PC-9 (cell line): ENCODE results near the gene SND1. TPM values are rescaled to one million over a fixed set of nuclear protein-coding genes. Genes with fewer than 3 reads are reported as not detected.

Experiments
- BruUV-seq: library from RNA; stranded (reverse); fragments of 400-500 nt; replicated peaks from 2 replicates; lab custom pipeline; 2021; lab: Mats Ljungman, UMichigan
- CTCF ChIA-PET: fragments of 300-600 bp; sonication (Branson Sonifier 250); formaldehyde crosslinking; loops from one replicate; lab custom pipeline; 2022; ENCODE audit warnings: antibody characterized with exemption; lab: Charles Lee
- POLR2A ChIA-PET: fragments of 300-600 bp; sonication (Branson Sonifier 250); formaldehyde crosslinking; loops from one replicate; lab custom pipeline; 2022; ENCODE audit warnings: antibody characterized with exemption; ENCODE audit not compliant: unreplicated experiment; lab: Charles Lee
- DNase-seq, 2 experiments: peaks; one replicate each; pipeline versions ENCODE4 v3.0.0 to v3.0.0-alpha.2; 2015 to 2022; ENCODE audit warnings: mixed read lengths in 1 of 2
- H2AFZ ChIP-seq: fragments of 200-600 bp; sonication (generic); 2 replicates; pipeline ENCODE4 v1.8.1; 2017; ENCODE audit warnings: antibody characterized with exemption
- H3F3A ChIP-seq: fragments of 200-600 bp; sonication (generic); 2 replicates; pipeline ENCODE4 v1.8.1; 2017; ENCODE audit warnings: antibody characterized with exemption, mild to moderate bottlenecking, low read depth; ENCODE audit not compliant: insufficient read depth
- H3K27ac ChIP-seq: fragments of 200-600 bp; sonication (generic); 2 replicates; pipeline ENCODE4 v1.6.1; 2016; ENCODE audit warnings: mixed run types
- H3K27me3 ChIP-seq: fragments of 200-600 bp; sonication (generic); 2 replicates; pipeline ENCODE4 v1.6.1; 2016; ENCODE audit warnings: low read depth, mixed run types; ENCODE audit not compliant: insufficient read depth
- H3K36me3 ChIP-seq: fragments of 200-600 bp; sonication (generic); 2 replicates; pipeline ENCODE4 v1.6.1; 2016; ENCODE audit warnings: low read depth, mixed run types
- H3K4me1 ChIP-seq: fragments of 200-600 bp; sonication (generic); replicated peaks from 2 replicates; pipeline ENCODE4 v1.6.1; 2016; ENCODE audit warnings: mixed run types; ENCODE audit not compliant: insufficient read depth
- H3K4me2 ChIP-seq: fragments of 200-600 bp; sonication (generic); 2 replicates; pipeline ENCODE4 v1.6.1; 2017; ENCODE audit warnings: mixed run types
- H3K4me3 ChIP-seq: fragments of 200-600 bp; sonication (generic); 2 replicates; pipeline ENCODE4 v1.6.1; 2016; ENCODE audit warnings: mixed run types
- H3K79me2 ChIP-seq: fragments of 200-600 bp; sonication (generic); 2 replicates; pipeline ENCODE4 v1.6.1; 2017; ENCODE audit warnings: low read depth, mixed run types
- H3K9me2 ChIP-seq: fragments of 200-600 bp; sonication (generic); 2 replicates; pipeline ENCODE4 v1.8.1; 2017; ENCODE audit warnings: mild to moderate bottlenecking; ENCODE audit not compliant: insufficient read depth
- H3K9me3 ChIP-seq: fragments of 200-600 bp; sonication (generic); 2 replicates; pipeline ENCODE4 v1.8.1; 2016; ENCODE audit warnings: low read depth; ENCODE audit not compliant: insufficient read depth
- H4K20me1 ChIP-seq: fragments of 200-600 bp; sonication (generic); 2 replicates; pipeline ENCODE4 v1.8.1; 2017; ENCODE audit not compliant: insufficient read depth
- EZH2 ChIP-seq: fragments of 200-600 bp; sonication (generic); IDR thresholded peaks from 2 replicates; pipeline ENCODE4 v1.8.0; 2017; ENCODE audit warnings: antibody characterized with exemption, low read depth
- intact Hi-C: fragments of 100-400 bp; cut with micrococcal nuclease; formaldehyde crosslinking; loops from one replicate; pipeline ENCODE4 v1.10.0; 2022; ENCODE audit not compliant: unreplicated experiment
- total RNA-seq: library from RNA; stranded (reverse); gene quantifications from 2 replicates; pipeline ENCODE4 v1.2.3, GENCODE V29; 2021
- TF ChIP-seq, protein P1 (sequence below): fragments of 200-600 bp; sonication (generic); conservative IDR thresholded peaks from 2 replicates; pipeline ENCODE4 v1.6.1; 2017; ENCODE audit warnings: mixed run types, antibody characterized with exemption, mild to moderate bottlenecking, moderate library complexity

SND1 gene
- total RNA-seq, 1 experiment from 2014 or later: 273 TPM

DNA sequence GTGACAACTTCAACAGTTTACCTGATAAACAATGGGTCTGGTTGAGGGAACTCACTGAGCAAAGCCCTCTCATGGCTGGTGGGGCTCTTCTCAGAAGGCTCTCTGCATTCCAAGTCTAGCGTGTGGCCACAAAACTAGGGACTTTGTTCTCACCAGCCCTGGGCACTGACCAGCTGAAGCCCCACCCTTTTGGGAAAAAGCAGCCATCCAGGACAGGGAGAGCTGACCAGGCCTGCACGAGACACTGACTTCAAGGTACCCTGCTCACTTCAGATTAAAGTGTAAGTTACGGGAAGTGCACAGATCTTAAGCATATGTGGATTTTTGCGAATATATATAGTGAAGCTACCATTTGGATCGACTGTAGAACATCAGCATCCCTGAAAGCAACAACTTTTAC, 446.6 kb downstream of the SND1 start:
- no TSS peak for BruUV-seq
- no peaks in the 10 kb centered on the region; the same call in 1 of the 2 replicates for H3F3A ChIP-seq
- H3K4me1 ChIP-seq: no peaks in the 10 kb centered on the region
- no peaks in the 10 kb centered on the region for H3K9me3 ChIP-seq
- no peak overlapping the region for H3K4me2 ChIP-seq
- no peak overlapping the region for H3K4me3 ChIP-seq
- no peak for TF ChIP-seq EZH2
- TF ChIP-seq, protein P1, sequence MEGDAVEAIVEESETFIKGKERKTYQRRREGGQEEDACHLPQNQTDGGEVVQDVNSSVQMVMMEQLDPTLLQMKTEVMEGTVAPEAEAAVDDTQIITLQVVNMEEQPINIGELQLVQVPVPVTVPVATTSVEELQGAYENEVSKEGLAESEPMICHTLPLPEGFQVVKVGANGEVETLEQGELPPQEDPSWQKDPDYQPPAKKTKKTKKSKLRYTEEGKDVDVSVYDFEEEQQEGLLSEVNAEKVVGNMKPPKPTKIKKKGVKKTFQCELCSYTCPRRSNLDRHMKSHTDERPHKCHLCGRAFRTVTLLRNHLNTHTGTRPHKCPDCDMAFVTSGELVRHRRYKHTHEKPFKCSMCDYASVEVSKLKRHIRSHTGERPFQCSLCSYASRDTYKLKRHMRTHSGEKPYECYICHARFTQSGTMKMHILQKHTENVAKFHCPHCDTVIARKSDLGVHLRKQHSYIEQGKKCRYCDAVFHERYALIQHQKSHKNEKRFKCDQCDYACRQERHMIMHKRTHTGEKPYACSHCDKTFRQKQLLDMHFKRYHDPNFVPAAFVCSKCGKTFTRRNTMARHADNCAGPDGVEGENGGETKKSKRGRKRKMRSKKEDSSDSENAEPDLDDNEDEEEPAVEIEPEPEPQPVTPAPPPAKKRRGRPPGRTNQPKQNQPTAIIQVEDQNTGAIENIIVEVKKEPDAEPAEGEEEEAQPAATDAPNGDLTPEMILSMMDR: no peak
- no peak overlapping the region for H2AFZ ChIP-seq
- intact Hi-C loops: no loop called here
- peak in 1 of 2 experiments; percentile 30 for DNase-seq
- H3K27ac ChIP-seq: no peak overlapping the region
- H4K20me1 ChIP-seq: no peaks in the 10 kb centered on the region; the same call in 1 of the 2 replicates
- H3K36me3 ChIP-seq: no peaks in the 10 kb centered on the region
- no peaks in the 10 kb centered on the region for H3K27me3 ChIP-seq
- no peaks in the 10 kb centered on the region for H3K9me2 ChIP-seq
- H3K79me2 ChIP-seq: no peaks in the 10 kb centered on the region
- CTCF ChIA-PET: no interaction called here
- POLR2A ChIA-PET: no interaction called here

DNA sequence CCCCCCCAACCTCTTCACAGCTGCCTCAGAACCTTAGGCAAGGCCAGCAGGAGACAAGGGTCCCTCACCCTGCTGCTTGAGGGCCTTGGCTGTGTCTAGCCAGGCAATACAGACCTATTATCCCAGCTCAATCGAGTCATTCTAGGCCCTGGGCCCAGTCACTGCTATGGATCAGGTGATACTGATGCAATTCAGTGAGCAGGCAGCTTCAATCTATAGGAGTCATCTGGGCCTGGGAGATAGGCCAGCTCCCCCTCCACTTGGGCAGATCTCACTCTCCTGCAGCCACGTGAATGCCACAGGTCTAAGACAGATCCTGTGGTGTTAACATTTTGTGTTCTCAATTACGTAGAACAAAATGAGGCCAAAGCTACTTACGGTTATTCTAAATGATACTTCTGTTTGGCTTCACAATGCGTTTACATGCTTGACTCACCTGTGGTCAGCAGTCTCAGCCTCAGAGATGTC, 447.2 kb downstream of the SND1 start:
- Histone ChIP-seq H3K9me3 (no peaks in the 10 kb centered on the region), H3K36me3 (no peaks in the 10 kb centered on the region), H3K79me2 (no peaks in the 10 kb centered on the region), H3K4me1 (no peaks in the 10 kb centered on the region), H3K9me2 (no peaks in the 10 kb centered on the region), H3K27me3 (no peaks in the 10 kb centered on the region), H3K4me2 (no peak overlapping the region), H4K20me1 (no peaks in the 10 kb centered on the region; the same call in 1 of the 2 replicates), H3K4me3 (no peak overlapping the region), H3F3A (no peaks in the 10 kb centered on the region; the same call in 1 of the 2 replicates), H2AFZ (no peak overlapping the region), H3K27ac (no peak overlapping the region)
- intact Hi-C loops: no loop called here
- CTCF ChIA-PET: no interaction called here
- no peak for TF ChIP-seq EZH2
- TF ChIP-seq, protein P1: no peak
- peak in 1 of 2 experiments; percentile 28 for DNase-seq
- POLR2A ChIA-PET: no interaction called here
- no TSS peak for BruUV-seq

DNA sequence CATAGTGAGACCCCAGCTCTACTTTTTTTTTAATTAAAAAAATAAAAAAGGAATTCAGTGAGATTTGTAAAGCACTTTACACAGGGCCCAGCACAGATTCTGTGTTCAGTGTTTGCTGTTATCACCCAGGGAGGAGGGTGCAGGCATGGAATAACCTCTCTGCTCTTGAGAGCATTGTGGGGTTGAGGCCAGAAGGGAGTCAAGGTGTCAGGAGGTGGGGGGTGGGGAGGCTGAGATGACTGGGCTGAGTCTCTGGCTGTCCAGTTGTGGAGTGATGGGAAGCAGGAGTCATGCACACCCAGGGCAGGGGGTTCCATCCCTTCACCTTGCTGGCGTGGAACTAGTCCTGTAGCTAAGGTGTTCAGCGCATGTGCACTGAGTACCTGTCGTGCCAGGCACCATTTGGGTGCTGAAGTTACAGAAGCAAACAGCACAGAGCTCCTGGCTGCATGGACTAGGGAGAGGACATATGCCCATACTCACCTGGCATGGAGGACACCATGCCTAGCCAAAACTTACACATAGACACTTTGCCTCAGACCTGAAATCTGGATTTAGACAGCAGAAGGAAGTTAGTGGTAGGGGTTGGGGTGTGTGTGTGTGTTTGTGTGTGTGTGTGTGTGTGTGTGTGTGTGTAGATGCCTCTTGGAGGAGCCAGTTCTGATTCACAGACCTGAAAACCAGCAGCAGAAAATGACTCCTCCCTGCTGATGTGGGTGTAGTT, 448.4 kb downstream of the SND1 start:
- no TSS peak for BruUV-seq
- intact Hi-C loops: no loop called here
- CTCF ChIA-PET: no interaction called here

More for the DNA sequence above, 448.4 kb downstream of the SND1 start:
- H3K9me3 ChIP-seq: no peaks in the 10 kb centered on the region
- POLR2A ChIA-PET: no interaction called here
- no peaks in the 10 kb centered on the region for H3K27me3 ChIP-seq
- no peaks in the 10 kb centered on the region; the same call in 1 of the 2 replicates for H4K20me1 ChIP-seq
- no peak overlapping the region for H3K27ac ChIP-seq
- no peak overlapping the region for H3K4me2 ChIP-seq
- H2AFZ ChIP-seq: no peak overlapping the region
- no peak overlapping the region for H3K4me3 ChIP-seq
- DNase-seq: peak in 1 of 2 experiments; percentile 3
- no peaks in the 10 kb centered on the region for H3K9me2 ChIP-seq
- TF ChIP-seq, protein P1: no peak
- TF ChIP-seq EZH2: no peak
- no peaks in the 10 kb centered on the region for H3K36me3 ChIP-seq
- H3K79me2 ChIP-seq: no peaks in the 10 kb centered on the region
- H3F3A ChIP-seq: no peaks in the 10 kb centered on the region; the same call in 1 of the 2 replicates
- H3K4me1 ChIP-seq: no peaks in the 10 kb centered on the region
